NT2/D1 (cell line): Measurements from ENCODE around the gene PPARGC1A.

Source experiments
- DNase-seq: peaks from one replicate; pipeline ENCODE4 v3.0.0-alpha.2; 2011; ENCODE audit warnings: low read depth, low spot score
- H3K27me3 ChIP-seq: 2 replicates; pipeline ENCODE4 v1.6.0; 2011; ENCODE audit warnings: mild to moderate bottlenecking; ENCODE audit not compliant: insufficient read length, insufficient read depth
- H3K36me3 ChIP-seq: 2 replicates; pipeline ENCODE4 v1.6.1; 2011; ENCODE audit warnings: mild to moderate bottlenecking, low read length, mixed read lengths; ENCODE audit not compliant: insufficient read depth, insufficient read length
- H3K4me1 ChIP-seq: 2 replicates; pipeline ENCODE4 v1.5.1; 2011; ENCODE audit not compliant: insufficient read depth, insufficient read length
- H3K4me3 ChIP-seq: 2 replicates; pipeline ENCODE4 v1.5.1; 2011; ENCODE audit warnings: low read depth; ENCODE audit not compliant: insufficient read length
- H3K9ac ChIP-seq: 2 replicates; pipeline ENCODE4 v1.6.0; 2011; ENCODE audit warnings: low read depth; ENCODE audit not compliant: insufficient read length
- H3K9me3 ChIP-seq: 2 replicates; pipeline ENCODE4 v1.5.1; 2011; ENCODE audit warnings: mild to moderate bottlenecking, low read length; ENCODE audit not compliant: insufficient read depth
- SUZ12 ChIP-seq: IDR thresholded peaks from 2 replicates; pipeline ENCODE4 v1.6.1; 2011; ENCODE audit not compliant: insufficient read length, insufficient read depth; ENCODE audit errors: extremely low read depth
- YY1 ChIP-seq: IDR thresholded peaks from 2 replicates; pipeline ENCODE4 v1.6.1; 2011; ENCODE audit not compliant: insufficient read length, insufficient read depth
- ZNF274 ChIP-seq: IDR thresholded peaks from 2 replicates; pipeline ENCODE4 v1.6.1; 2011; ENCODE audit warnings: mild to moderate bottlenecking, low read depth, low read length

PPARGC1A gene

DNA sequence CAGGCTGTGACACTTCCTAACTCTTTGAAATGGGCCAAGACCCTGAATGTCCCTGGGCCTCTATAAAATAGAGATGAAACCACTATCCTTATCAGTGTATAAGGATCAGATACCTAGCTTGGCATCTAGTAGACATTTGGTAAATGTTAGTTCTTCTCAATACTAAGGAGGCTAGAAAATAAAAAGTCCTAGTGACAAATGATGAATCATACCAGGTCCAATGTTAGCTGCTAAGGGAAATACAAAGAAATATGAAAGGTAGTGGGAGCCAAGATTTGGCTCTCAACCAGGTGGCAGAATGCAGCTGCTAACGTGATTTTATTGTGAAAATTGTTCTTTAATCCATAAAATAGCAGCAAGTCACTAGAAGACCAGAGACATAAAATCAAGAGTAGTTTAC is 19.8 kb upstream of the PPARGC1A start:
- Histone ChIP-seq H3K27me3 (no peaks in the 10 kb centered on the region), H3K4me1 (no peaks in the 10 kb centered on the region), H3K9me3 (no peaks in the 10 kb centered on the region), H3K4me3 (no peak overlapping the region), H3K36me3 (no peaks in the 10 kb centered on the region), H3K9ac (no peak overlapping the region)
- TF ChIP-seq SUZ12 (no peak), ZNF274 (no peak), YY1 (no peak)
- DNase-seq = no peak

DNA sequence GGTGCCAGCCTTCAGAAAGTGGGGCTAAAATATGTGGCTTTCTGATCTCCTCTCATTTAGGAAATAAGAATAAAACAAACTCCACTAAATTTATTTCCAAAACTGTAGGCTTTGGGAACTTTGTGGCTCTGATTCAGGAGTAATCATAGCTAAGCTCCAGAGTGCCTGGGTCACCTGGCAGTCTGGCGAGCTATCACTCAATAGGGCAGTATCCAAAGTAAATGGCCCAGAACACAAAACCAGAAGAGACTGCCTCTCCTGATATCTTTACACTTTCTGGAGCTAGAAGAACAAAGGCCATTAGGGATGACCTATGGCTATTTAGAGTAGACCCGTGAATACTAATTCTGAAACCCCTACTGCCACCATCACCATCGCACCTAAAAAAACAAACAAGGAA is 17.0 kb upstream of the PPARGC1A start:
- DNase-seq = no peak
- no peak for TF ChIP-seq YY1
- no peak for TF ChIP-seq SUZ12
- no peak for TF ChIP-seq ZNF274
- Histone ChIP-seq H3K9ac (no peak overlapping the region), H3K36me3 (no peaks in the 10 kb centered on the region), H3K4me3 (no peak overlapping the region), H3K9me3 (no peaks in the 10 kb centered on the region), H3K4me1 (no peaks in the 10 kb centered on the region), H3K27me3 (no peaks in the 10 kb centered on the region)

DNA sequence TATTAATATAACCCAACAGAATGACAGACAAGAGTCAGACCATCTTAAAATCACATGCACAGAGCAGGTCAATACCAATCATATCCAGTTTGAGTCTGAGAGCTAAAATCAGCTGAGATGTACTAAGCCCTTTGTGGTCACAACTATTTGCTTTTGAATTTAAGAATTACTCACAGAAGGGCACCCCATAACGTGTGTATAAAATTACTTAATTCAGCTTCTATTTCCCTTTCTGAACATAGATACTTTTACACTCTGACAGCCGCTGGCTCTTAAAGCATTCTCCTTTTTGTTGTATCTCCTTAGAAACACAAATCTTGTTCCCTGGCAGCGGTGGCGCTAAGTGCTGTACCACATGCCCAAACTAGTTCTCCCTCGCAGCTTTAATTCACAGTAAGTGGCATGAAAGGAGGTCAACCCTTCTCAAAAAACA is 14.8 kb upstream of the PPARGC1A start:
- no peaks in the 10 kb centered on the region for H3K36me3 ChIP-seq
- TF ChIP-seq YY1 (no peak), ZNF274 (no peak), SUZ12 (no peak)
- no peaks in the 10 kb centered on the region for H3K27me3 ChIP-seq
- H3K4me1 ChIP-seq = no peaks in the 10 kb centered on the region
- no peak overlapping the region for H3K4me3 ChIP-seq
- H3K9ac ChIP-seq = no peak overlapping the region
- H3K9me3 ChIP-seq = no peaks in the 10 kb centered on the region
- DNase-seq = no peak

DNA sequence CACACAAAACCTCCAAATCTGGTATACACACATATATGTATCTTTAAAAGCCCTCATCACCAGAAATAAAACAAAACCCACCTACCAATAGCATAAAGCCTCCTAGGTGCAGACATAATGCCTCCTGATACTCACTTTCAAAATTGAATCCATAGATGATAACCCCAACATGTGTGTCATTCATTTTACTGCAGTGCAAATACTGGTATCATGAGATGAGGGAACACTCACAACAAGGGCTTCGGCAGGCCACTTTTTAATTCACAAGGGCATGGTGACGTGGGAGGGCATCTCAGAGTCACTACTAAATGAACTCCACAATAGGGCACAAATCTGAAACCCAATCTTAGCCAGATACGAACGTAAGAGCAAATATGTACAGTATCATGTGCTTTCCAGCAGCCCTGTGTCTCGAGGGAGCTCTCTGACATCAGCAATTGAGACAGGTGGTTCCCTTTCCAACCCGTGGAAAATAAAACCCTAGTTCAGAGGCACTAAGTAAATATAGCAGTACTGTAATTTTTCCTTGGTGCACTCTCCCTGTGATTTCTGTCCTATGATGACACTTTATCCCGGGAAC is 14.1 kb upstream of the PPARGC1A start:
- DNase-seq = no peak
- TF ChIP-seq SUZ12 (no peak), ZNF274 (no peak), YY1 (no peak)
- Histone ChIP-seq H3K27me3 (no peaks in the 10 kb centered on the region), H3K9ac (no peak overlapping the region), H3K4me3 (no peak overlapping the region), H3K4me1 (no peaks in the 10 kb centered on the region), H3K9me3 (no peaks in the 10 kb centered on the region), H3K36me3 (no peaks in the 10 kb centered on the region)

DNA sequence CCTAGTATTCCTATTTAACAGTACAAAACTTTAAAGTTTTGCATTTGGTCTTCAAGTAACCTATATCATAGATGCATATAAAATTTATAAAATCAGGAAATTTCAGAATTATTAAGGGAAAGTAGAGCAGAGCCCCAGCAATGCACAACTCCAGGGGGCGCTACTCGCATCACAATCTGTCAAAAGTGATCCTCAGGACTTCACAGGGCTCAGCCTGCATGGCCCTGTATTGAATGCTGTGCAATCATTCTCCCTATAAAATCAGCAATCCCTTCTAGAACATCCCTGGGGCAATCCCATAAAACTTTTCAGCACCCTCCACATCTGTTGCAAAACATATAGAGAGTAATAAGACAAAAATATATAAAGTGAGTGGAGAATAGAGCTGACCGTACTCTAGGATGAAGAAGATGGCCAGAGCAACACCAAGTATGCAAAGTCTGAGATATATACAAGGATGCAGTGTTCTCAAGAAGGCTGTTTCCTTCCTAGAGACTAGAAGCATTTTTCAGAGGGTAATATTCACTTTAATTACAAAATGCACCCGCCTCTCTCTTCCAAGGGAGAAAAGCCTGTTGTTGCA is 12.5 kb upstream of the PPARGC1A start:
- TF ChIP-seq ZNF274 = no peak
- no peak for TF ChIP-seq SUZ12
- TF ChIP-seq YY1 = no peak

DNA sequence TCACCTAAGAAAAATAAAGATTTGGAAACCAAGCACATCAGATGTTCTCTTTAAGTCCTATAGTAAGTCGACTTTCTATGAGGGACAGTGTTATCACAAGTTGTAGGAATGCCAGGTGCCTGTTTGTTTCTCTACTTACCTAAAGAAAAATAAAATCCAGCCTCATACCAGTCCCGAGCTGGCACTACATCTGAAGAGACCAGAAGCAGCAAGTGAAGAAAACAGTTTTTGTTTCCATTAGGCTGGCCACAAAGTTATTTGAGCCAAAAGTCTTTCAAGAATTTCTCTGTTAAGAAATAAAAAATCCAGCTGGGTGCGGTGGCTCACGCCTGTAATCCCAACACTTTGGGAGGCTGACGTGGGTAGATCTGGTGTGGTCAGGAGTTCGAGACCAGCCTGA is 10.8 kb upstream of the PPARGC1A start:
- Histone ChIP-seq H3K9ac (no peak overlapping the region), H3K4me1 (no peaks in the 10 kb centered on the region), H3K27me3 (no peaks in the 10 kb centered on the region), H3K4me3 (no peak overlapping the region), H3K36me3 (no peaks in the 10 kb centered on the region), H3K9me3 (no peaks in the 10 kb centered on the region)
- DNase-seq = no peak
- TF ChIP-seq ZNF274 (no peak), YY1 (no peak), SUZ12 (no peak)

More for the DNA sequence above, 12.5 kb upstream of the PPARGC1A start:
- Histone ChIP-seq H3K27me3 (no peaks in the 10 kb centered on the region), H3K4me3 (no peak overlapping the region), H3K9me3 (no peaks in the 10 kb centered on the region), H3K9ac (no peak overlapping the region), H3K4me1 (no peaks in the 10 kb centered on the region), H3K36me3 (no peaks in the 10 kb centered on the region)
- no peak for DNase-seq

DNA sequence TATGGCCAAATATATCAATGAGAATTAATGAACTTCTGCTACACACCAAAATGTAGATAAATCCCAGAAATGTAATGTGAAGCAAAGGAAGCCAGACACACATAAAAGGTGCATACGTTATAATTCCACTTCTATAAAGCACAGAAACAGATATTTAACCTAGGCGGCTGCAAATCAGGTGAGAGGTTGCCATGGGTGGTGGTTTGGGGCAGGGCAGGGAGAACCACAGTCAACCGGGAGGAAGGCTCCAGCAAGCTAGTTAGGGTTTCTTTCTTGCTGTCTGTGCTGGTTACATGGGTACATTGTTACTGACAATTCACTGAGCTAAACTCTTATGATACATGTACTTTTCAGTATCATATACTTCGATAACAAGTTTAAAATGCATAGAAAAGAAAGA is 9.7 kb upstream of the PPARGC1A start:
- no peaks in the 10 kb centered on the region for H3K36me3 ChIP-seq
- H3K9ac ChIP-seq = no peak overlapping the region
- no peaks in the 10 kb centered on the region for H3K4me1 ChIP-seq
- DNase-seq = no peak
- H3K4me3 ChIP-seq = no peak overlapping the region
- H3K9me3 ChIP-seq = no peaks in the 10 kb centered on the region
- no peaks in the 10 kb centered on the region for H3K27me3 ChIP-seq
- no peak for TF ChIP-seq SUZ12
- TF ChIP-seq YY1 = no peak
- no peak for TF ChIP-seq ZNF274
